Esophagus squamous epithelium (tissue), 4 donors: Measurements from ENCODE around the gene MTMR4.

Source experiments
- CTCF ChIP-seq, 6 experiments: fragments of 450-650 bp in 4 of 6; fragments of 200-600 bp in 2 of 6; sonication (generic) in 2 of 6; IDR thresholded peaks; one replicate each; pipeline ENCODE4 v1.5.1; 2016 to 2019; ENCODE audit warnings: antibody characterized with exemption in 6 of 6, mild to moderate bottlenecking in 4 of 6, moderate library complexity in 4 of 6
- POLR2A ChIP-seq, 4 donors: fragments of 450-650 bp; IDR thresholded peaks; one replicate each; pipeline ENCODE4 v1.6.1; 2017; ENCODE audit warnings: antibody characterized with exemption in 4 of 4, mild to moderate bottlenecking in 4 of 4, moderate library complexity in 3 of 4

GRCh38 chr17:58501451-58501850 lies 13.0 kb downstream of the MTMR4 start:
- TF ChIP-seq CTCF (IDR thresholded peaks at IDR 0.05) (no peak), POLR2A (IDR thresholded peaks at IDR 0.05) (no peak)
